CD4-positive, alpha-beta T cell treated with Interleukin-6 for 4 hours (primary cell): ENCODE measurements around the gene LRRN4CL.
"Not testable (repeated sequence)": the region's sequence is repeated elsewhere in the genome, so short reads cannot be mapped to it uniquely, and the experiment has no call there.

Source experiments
- DNase-seq: peaks from one replicate; pipeline ENCODE4 v3.0.0-alpha.2; 2020; ENCODE audit warnings: mixed read lengths

The LRRN4CL gene

GRCh38 chr11:62689421-62690183 lies at the start of gene LRRN4CL:
Gene LRRN4CL, minus strand, starts transcription at chr11:62689530. Its CDS starts 1,022 bp downstream, at chr11:62688508.
- DNase-seq: no peak

DNA sequence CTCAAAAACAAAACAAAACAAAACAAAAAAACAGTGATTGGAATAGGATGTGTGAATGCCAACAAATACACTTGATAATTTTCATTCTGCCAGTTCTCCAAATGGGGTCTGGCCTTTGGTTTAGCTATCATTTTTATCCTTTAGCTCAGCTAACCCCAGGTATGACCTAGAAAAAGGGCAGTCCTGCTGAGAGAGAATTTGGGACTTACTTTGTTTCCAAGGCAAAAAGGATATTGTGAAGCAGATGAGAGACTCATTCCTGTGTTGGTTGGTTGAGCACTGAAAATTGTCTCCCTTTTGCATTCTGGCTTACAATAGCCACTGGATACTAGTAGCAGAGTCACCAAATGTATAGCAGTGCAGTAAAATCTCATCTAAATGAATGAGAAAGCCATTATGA lies 47.9 kb upstream of the LRRN4CL start:
- no peak for DNase-seq

DNA sequence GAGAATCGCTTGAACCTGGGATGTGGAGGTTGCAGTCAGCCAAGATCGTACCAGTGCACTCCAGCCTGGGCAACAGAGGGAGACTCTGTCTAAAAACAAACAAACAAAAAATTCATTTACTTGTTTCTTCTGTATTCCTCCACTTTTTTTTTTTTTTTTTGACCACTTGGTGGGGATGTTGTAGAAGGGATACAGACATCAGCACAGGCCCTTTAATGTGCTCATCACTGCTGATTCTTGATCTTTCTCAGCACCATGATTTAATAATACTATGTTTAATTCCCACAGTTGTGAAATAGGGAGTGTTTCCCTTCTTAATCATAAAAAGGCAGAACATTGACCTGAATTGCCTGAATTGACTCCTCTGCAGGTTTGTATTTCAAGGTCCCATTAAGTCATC lies 43.5 kb upstream of the LRRN4CL start:
- DNase-seq: no peak

GRCh38 chr11:62730076-62730475 lies 40.7 kb upstream of the LRRN4CL start:
- not testable (repeated sequence) for DNase-seq

DNA sequence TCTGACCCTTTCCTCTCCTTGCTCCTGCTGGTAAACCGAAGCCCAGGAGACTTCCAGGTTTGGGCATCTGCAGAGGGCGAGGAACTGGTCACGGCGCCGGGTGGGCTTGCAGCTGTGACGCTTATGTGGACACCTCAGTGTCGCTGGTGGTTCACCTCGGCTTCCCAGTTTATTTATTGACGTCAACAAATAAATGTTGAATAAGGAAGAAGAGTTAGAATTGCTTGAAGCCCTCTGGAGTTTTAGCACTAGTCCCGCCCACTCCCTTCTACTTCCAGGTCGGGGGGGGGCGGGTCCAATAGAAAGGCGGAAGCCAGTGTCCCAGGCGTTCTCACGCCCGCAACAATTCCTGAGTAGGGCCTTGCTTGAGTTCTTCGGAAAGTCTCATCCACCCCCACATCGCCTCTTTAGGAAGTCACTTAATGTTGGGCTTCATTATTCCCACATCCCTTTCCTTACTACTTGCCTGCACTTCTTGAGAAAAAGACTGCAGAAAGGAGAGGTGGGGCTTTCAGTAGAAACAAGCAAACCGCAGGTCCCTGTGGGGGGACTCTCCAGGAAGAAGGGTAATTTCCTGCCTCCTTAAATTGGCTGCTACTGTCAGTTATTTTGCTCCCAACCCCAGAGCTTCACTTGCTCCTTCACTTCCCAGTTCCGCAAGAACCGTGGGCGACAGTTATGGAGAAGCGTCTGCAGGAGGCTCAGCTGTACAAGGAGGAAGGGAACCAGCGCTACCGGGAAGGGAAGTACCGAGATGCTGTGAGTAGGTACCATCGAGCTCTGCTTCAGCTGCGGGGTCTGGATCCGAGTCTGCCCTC lies 39.0 kb upstream of the LRRN4CL start, which contains the start of gene TTC9C:
Gene TTC9C, plus strand, starts transcription at position 316 of the 818 bp plus-strand sequence. Its CDS starts 363 bp downstream, at position 679.
- DNase-seq: peak; percentile 89

GRCh38 chr11:62727872-62728170 lies 38.5 kb upstream of the LRRN4CL start:
- DNase-seq: peak; percentile 86

- peak; percentile 98 for DNase-seq
These were observed 38.0 kb upstream of the LRRN4CL start, which contains the start of gene HNRNPUL2 for GRCh38 chr11:62727165-62727871. Gene HNRNPUL2, minus strand, starts transcription at chr11:62727457. Its CDS starts 301 bp downstream, at chr11:62727156.

- DNase-seq: no peak
These were observed 37.5 kb upstream of the LRRN4CL start for GRCh38 chr11:62726915-62727164.

GRCh38 chr11:62726156-62726914 lies 37.0 kb upstream of the LRRN4CL start:
- no peak for DNase-seq

DNA sequence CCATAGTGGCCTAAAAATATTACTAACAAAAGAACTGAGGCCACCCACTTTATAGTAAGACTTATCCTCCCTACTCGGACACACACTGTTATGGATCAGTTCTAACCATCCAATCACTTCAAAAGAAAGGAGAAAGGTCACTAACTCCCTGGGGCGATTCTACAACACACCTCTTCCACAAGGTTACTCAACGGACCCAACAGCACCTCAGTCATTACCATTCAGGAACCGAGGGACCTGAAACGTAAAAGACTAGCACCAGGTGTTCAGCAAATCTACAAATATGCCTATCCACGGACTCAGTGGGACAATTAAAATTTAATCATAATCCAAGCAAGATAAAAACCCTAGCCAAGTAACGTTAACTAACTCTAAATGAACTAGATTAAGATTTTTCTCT lies 36.3 kb upstream of the LRRN4CL start:
- DNase-seq: no peak

DNA sequence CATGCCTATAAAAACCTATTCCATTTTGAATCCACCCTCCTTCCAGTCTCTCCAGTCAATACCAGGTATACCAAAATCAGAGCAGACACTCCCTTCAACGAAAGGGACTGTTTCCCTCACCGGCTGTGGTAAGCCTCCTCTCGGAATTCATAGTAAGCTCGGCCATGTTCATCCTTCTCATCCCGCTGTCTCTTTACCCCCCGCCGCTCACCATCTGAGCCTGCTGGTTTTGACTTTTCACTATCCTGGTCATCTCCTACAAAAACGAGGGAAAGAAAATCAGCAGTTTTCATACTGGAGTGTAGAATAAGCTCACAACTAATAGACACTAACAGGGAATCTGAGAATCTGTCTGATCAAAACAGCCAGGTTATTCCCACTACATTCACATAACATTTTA lies 34.8 kb upstream of the LRRN4CL start:
- no peak for DNase-seq

DNA sequence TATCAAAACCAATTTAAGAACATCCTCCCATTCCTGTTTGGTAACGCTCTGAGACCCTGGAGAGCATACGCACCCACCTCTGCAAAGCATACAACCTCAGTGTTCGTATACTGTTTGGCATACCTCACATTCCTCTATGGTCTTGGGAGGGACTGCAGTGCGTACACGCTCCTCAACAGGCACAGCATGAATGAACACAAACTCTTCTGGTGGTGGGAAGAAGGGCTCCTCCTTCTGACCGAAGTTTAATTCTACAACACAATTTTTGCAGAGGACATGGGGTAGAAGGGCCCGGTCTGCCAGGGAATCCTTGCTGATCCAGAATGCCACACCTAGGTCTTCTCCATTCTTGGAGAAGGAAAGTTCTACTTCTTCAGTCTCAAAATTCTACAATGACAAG lies 32.7 kb upstream of the LRRN4CL start:
- DNase-seq: no peak

GRCh38 chr11:62719302-62719978 lies 30.1 kb upstream of the LRRN4CL start:
- no peak for DNase-seq

GRCh38 chr11:62716816-62717215 lies 27.5 kb upstream of the LRRN4CL start:
- no peak for DNase-seq

DNA sequence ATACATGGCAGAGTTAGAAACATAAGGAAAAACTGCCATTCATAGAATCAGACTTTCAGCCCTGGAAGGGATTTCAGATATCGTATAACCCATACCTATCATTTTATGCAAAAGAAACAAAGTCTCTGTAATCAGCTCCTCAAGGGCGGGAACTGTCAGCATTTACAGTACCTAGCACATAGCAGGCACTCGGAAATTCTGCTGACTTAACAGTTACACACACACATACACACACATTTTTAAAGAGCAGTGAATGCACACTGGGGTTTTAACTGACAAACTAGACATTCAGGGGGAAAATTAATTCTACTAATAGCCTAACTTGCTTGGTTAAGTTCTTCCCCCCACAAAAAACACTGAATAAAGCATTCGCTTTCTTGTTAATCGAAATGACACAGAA lies 26.9 kb upstream of the LRRN4CL start:
- DNase-seq: no peak

GRCh38 chr11:62715150-62716130 lies 26.1 kb upstream of the LRRN4CL start:
- no peak for DNase-seq

DNA sequence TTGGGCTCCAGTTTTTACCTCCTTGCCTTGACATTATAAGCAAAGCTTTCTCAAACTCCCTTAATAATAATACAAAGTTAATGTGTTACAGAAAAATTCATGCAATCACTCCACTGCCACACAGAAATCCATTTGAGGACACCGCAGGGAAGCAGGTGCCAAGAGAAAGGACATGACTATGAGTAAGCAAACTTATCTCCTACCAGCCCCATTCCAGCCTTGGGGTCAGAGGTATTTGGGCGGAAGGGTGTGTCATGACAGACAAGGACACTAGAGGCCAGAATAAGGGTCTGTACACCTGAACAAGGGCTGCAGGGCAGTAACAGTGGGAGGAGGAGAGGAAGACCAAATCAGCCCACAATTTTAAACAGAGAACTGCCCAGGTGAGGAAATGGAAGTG lies 24.0 kb upstream of the LRRN4CL start:
- no peak for DNase-seq

GRCh38 chr11:62712861-62713260 lies 23.5 kb upstream of the LRRN4CL start:
- no peak for DNase-seq

- no peak for DNase-seq
These were observed 23.0 kb upstream of the LRRN4CL start for GRCh38 chr11:62712276-62712812.

DNA sequence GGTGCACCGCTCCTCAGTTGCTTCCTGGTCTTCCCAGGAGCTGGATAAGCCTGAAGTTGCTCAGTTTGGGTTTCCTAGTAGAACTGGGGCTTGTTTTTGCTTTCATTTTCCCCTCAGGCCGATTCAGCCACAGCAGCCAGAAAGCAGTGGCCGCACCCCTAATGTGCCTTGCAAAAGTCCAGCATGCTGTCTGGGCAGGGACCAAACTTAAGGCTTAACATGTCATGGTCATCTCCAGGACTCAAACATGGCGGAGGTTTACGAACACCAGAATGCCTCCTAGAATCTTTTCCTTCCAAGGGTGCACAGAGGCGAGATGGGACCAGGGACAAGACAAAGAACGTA lies 20.6 kb upstream of the LRRN4CL start:
- DNase-seq: peak; percentile 36
